GM13977 (cell line): ENCODE results near the gene GALNT9.
"Not testable (repeated sequence)": the region's sequence is repeated elsewhere in the genome, so short reads cannot be mapped to it uniquely, and the experiment has no call there.

Experiments
- DNase-seq: peaks from one replicate; pipeline ENCODE4 v3.0.0; 2012; ENCODE audit warnings: low spot score
- in situ Hi-C: fragments of 300-500 bp; cut with MboI; formaldehyde crosslinking; loops from one replicate; pipeline ENCODE4 v1.12.0; 2022; ENCODE audit warnings: low sequenced_read_pairs, low pct_unique_long_range_greater_than_20kb, mixed read lengths, inconsistent platforms; ENCODE audit not compliant: unreplicated experiment
- TF ChIP-seq, protein P1 (sequence below): IDR thresholded peaks from 2 replicates; pipeline ENCODE4 v1.5.1; 2012; ENCODE audit warnings: mild to moderate bottlenecking, control low read depth; ENCODE audit not compliant: insufficient read depth; ENCODE audit errors: extremely low read depth, missing control alignments

GALNT9 gene

DNA sequence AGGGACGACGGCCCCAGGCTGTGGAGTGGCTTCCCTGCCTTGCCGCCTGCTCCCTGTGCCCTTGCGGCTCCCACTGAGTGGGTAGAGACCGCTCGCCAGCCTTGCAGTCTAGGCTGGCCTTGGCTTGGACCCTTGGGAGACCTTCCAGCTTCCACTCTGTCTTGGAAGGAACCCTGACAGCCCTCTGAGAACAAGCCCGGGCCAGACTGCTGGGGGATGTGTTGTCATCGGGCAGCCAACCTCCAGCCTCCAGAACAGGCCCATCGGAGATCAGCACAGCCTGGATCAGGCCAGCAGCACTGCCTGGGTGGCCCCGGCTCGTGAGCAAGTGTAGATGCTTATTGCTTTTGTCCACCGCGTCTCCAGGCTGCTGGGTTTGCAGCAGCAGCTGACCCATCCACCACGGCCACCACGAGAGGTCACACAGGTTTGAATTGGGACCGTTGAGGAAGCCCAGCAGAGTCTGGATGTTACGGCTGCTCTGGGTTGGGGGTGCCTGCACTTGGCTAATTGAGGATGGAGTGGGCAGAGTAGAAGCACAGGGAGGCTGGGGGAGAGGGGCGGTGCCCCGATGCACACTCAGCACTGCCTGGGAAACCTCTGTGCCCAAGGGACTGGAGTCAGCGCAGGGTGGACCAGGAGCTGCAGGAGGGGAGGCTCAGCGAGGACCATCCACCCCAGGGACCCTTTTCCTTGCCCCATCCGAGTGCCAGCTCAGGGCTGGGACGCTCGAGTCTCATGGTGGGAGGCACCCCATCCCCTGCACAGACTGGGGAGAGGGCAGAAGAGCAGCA is 129.7 kb downstream of the GALNT9 start:
- TF ChIP-seq, protein P1, sequence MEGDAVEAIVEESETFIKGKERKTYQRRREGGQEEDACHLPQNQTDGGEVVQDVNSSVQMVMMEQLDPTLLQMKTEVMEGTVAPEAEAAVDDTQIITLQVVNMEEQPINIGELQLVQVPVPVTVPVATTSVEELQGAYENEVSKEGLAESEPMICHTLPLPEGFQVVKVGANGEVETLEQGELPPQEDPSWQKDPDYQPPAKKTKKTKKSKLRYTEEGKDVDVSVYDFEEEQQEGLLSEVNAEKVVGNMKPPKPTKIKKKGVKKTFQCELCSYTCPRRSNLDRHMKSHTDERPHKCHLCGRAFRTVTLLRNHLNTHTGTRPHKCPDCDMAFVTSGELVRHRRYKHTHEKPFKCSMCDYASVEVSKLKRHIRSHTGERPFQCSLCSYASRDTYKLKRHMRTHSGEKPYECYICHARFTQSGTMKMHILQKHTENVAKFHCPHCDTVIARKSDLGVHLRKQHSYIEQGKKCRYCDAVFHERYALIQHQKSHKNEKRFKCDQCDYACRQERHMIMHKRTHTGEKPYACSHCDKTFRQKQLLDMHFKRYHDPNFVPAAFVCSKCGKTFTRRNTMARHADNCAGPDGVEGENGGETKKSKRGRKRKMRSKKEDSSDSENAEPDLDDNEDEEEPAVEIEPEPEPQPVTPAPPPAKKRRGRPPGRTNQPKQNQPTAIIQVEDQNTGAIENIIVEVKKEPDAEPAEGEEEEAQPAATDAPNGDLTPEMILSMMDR, result no peak
- in situ Hi-C loops, result no loop called here
- no peak for DNase-seq

DNA sequence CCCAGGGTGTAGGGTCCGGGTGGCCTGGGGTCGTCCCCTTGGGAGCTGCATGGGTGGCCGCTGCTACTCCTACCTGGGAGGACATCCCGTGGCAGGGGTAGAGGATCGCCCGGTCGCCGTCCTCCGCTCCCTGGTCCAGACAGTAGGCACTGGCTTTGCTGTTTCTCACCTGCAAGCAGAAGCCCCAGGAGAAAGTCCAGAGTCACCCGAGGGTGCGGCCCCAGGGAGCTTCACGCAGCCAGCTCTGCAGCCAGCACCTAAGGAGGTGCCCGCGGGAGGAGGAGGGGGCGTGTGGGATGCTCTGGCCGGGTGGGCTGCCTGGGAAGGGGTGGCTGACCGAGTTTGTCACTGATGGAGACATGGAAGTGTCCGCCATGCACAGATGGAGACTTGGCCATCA is 130.3 kb downstream of the GALNT9 start:
- TF ChIP-seq, protein P1, result no peak
- in situ Hi-C loops, result no loop called here
- no peak for DNase-seq

DNA sequence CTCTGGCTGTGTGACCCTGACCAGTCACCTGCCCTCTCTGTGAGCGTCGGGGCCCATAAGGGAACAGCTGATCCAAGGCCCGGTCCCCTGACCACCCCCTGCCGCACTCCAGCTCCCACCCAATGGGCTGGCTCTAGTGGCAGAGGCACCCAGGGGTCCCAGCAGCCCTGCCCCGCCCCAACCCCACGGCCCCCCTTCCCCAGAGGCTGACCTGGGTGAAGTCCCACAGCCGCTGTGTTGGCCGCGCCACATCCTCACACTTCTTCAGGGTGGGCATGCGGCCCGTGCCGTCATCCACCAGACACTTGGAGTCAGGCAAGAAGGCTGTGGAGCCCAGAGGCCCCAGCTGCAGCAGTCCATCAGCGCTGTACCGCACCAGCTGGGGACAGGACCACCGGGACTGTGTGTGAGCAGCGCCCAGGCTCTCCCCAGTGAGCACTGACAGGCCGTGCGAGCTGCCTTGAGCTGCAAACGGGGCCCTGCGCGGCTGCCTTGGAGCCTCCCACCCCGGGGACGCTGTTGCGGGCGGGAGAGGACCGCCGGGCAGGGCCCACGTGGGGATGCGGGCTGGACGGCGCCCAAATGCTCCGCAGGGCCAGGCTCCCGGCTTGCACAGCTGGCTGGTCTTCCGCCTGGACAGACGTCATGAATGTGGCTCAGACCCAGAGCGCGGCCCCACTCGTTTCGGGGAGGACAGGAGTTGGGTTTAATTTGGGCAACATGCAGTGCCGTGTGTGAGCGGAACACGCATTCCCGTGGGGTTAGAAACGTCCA is 131.6 kb downstream of the GALNT9 start:
- DNase-seq, result no peak
- TF ChIP-seq, protein P1, result no peak
- in situ Hi-C loops, result no loop called here

DNA sequence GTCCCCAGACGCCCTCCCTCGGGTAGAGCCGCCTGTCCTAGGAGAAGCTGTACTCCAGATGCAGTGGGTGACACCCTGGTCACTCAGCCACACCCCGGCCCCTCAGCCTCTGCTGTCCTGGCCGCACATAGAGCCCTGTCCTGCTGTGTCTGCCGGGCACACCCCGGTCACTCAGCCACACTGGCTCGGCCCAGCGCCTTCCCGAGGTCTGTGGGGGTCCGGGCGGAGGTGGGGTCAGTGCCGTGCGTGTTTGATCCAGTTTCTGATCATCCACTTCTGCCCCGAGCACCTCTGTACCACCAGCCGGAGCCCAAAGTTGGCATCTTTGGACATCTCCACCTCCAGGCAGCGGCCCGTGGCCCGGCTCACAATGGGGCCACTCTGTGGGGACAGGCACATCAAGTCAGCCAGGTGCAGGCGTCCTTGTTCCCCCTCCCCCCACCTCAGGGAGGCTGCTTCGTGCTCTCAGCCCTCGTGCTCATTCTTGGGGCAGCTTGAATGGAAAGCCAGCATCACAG is 132.5 kb downstream of the GALNT9 start:
- in situ Hi-C loops, result no loop called here
- TF ChIP-seq, protein P1, result no peak
- DNase-seq, result no peak

DNA sequence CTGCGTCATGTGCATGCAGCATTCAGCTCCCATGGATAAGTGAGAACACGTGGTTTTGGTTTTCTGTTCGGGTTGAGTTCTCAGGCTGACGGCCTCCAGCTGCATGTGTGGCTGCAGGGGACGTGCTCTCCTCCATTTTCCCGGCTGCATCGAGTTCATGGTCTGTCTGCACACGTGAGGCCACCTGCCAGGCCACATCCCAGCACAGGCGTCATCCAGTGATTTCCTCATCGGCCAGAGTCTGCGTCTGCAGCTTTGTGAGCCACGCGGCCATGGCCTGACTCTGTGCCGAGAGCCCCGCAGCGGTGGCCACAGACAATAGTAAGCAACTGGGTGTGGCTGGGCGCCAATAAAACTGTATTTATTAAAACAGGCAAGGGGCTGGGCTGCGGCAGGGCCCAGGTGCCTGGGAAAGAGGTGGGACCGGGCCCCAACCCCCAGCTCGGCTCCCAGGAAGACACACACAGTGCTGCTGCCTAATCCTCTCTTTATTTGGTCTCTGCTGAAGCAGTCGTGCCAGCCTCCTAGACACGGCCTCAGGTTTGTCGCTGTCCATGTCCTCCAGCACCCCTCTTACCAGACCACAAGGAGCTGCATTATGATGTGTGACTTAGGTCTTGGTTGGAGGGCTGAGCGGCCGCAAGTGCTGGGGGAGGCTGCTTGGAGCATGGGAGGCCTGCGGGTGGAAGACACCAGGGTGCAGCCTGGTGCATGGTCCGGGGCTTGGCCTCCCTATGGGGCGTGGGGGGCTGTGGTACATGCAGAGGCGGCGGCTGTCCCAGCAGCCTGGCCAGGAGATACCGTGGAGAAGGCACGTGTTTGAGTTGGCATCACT is 133.1 kb downstream of the GALNT9 start:
- no peak for DNase-seq

DNA sequence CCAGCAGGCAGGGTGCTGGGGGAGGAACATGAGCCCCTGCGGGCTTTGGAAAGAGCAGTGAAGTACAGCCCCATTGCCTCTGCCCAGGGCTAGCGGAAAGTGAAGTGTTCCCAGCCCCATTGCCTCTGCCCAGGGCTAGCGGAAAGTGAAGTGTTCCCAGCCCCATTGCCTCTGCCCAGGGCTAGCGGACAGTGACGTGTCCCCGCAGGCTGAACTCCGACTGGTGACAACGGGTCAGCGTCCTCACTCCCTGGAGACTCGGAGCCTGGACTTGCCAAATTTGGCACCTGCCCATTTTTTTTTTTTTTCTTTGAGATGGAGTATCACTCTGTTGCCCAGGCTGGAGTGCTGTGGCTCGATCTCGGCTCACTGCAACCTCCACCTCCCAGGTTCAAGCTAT is 134.1 kb downstream of the GALNT9 start:
- DNase-seq, in situ Hi-C loops: not testable (repeated sequence)

More for the DNA sequence above, 133.1 kb downstream of the GALNT9 start:
- in situ Hi-C loops, result no loop called here
- TF ChIP-seq, protein P1, result no peak
